Measurements from ENCODE around the gene NECTIN1. TPM values are rescaled to one million over a fixed set of nuclear protein-coding genes. Genes with fewer than 3 reads are reported as not detected.

NECTIN1 gene
- total RNA-seq, 2 experiments from 2014 or later, result 1.6 to 1.7 TPM

- DNase-seq, result peak; percentile 48
- H3K36me3 Mint-ChIP-seq (ENCODE audit: low read depth), result no peaks in the 10 kb centered on the region
- peaks cover 19% of the 10 kb centered on the region for H3K27me3 Mint-ChIP-seq
- peak overlapping the region; percentile 74 for H3K4me3 Mint-ChIP-seq
- intact Hi-C loops (cut with DNase I, micrococcal nuclease), result loop anchor here in 1 of 2 experiments (5.0 kb wide), 2 partner anchors 345 to 380 kb away; partner anchors contain the start of gene USP2
- H3K4me1 Mint-ChIP-seq, result peaks cover 12% of the 10 kb centered on the region
- no peaks in the 10 kb centered on the region for H3K9me3 Mint-ChIP-seq (ENCODE audit: low read depth)
- ATAC-seq, result no peak
- H3K27ac Mint-ChIP-seq, result no peak overlapping the region
- ChIA-PET CTCF (interaction anchor here (1.0 kb wide), 1 partner anchor 86 kb away, joined by 3 read pairs; no protein-coding TSS in a partner anchor), POLR2A (no interaction called here)
These were observed 1.4 kb downstream of the NECTIN1 start for GRCh38 chr11:119727523-119728151.

GRCh38 chr11:119726585-119727522, 2.1 kb downstream of the NECTIN1 start:
- CTCF ChIA-PET, result interaction anchor here (0.6 to 1.0 kb wide), 3 partner anchors 85 to 410 kb away, joined by 3 read pairs; no protein-coding TSS in a partner anchor
- Mint-ChIP-seq H3K27me3 (peaks cover 19% of the 10 kb centered on the region), H3K4me1 (peaks cover 12% of the 10 kb centered on the region), H3K36me3 (ENCODE audit: low read depth) (no peaks in the 10 kb centered on the region), H3K9me3 (ENCODE audit: low read depth) (no peaks in the 10 kb centered on the region), H3K27ac (no peak overlapping the region), H3K4me3 (no peak overlapping the region)
- intact Hi-C loops (cut with DNase I, micrococcal nuclease), result loop anchor here in 1 of 2 experiments (5.0 kb wide), 2 partner anchors 345 to 380 kb away; partner anchors contain the start of gene USP2
- DNase-seq (no peak), ATAC-seq (no peak)
- POLR2A ChIA-PET, result no interaction called here

- no peak for ATAC-seq
- H3K9me3 Mint-ChIP-seq (ENCODE audit: low read depth), result no peaks in the 10 kb centered on the region
- no peaks in the 10 kb centered on the region for H3K36me3 Mint-ChIP-seq (ENCODE audit: low read depth)
- CTCF ChIA-PET, result interaction anchor here (0.7 kb wide), 1 partner anchor 411 kb away, joined by 3 read pairs; no protein-coding TSS in a partner anchor
- H3K27me3 Mint-ChIP-seq, result peaks cover 15% of the 10 kb centered on the region
- POLR2A ChIA-PET, result no interaction called here
- no peak for DNase-seq
- H3K4me1 Mint-ChIP-seq, result peaks cover 12% of the 10 kb centered on the region
- no peak overlapping the region for H3K27ac Mint-ChIP-seq
- no peak overlapping the region for H3K4me3 Mint-ChIP-seq
- intact Hi-C loops (cut with DNase I, micrococcal nuclease), result loop anchor here in 1 of 2 experiments (5.0 kb wide), 2 partner anchors 344 to 381 kb away; partner anchors contain the start of gene USP2
These were observed 2.8 kb downstream of the NECTIN1 start for GRCh38 chr11:119726150-119726553.

DNA sequence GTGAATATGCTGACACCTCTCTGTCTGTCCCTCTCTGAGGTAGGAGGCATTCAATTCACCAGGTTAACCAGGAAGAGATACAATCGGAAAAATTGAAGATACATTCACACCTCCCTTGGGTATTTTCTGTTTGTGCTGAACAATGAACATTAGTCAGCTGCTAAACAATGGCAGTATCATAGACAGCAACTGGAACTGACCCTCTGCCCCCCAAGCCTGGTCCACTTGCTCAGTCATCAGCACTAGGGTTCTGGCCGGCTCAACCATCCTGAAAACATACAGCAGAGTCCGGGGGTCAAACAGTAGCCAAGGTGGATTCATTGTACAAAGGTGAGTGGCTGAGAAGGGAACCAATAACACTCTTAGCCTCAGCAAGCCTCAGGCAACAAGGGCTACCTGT, 4.0 kb downstream of the NECTIN1 start:
- no peaks in the 10 kb centered on the region for H3K9me3 Mint-ChIP-seq (ENCODE audit: low read depth)
- POLR2A ChIA-PET, result no interaction called here
- H3K4me1 Mint-ChIP-seq, result peaks cover 10% of the 10 kb centered on the region
- DNase-seq, result no peak
- peaks cover 7% of the 10 kb centered on the region for H3K27me3 Mint-ChIP-seq
- H3K4me3 Mint-ChIP-seq, result no peak overlapping the region
- no peak for ATAC-seq
- H3K36me3 Mint-ChIP-seq (ENCODE audit: low read depth), result no peaks in the 10 kb centered on the region
- H3K27ac Mint-ChIP-seq, result no peak overlapping the region
- CTCF ChIA-PET, result interaction anchor here (0.6 kb wide), 1 partner anchor 1205 kb away, joined by 3 read pairs; no protein-coding TSS in a partner anchor
- intact Hi-C loops (cut with DNase I, micrococcal nuclease), result loop anchor here in 1 of 2 experiments (5.0 kb wide), 2 partner anchors 343 to 382 kb away; partner anchors contain the start of gene USP2

- ChIA-PET CTCF (no interaction called here), POLR2A (no interaction called here)
- Mint-ChIP-seq H3K4me1 (peaks cover 5% of the 10 kb centered on the region), H3K4me3 (no peak overlapping the region), H3K36me3 (ENCODE audit: low read depth) (no peaks in the 10 kb centered on the region), H3K27me3 (peaks cover 5% of the 10 kb centered on the region), H3K9me3 (ENCODE audit: low read depth) (no peaks in the 10 kb centered on the region), H3K27ac (no peak overlapping the region)
- DNase-seq (no peak), ATAC-seq (no peak)
- intact Hi-C loops (cut with DNase I, micrococcal nuclease), result no loop called here
These were observed 5.1 kb downstream of the NECTIN1 start for GRCh38 chr11:119723952-119724325.

DNA sequence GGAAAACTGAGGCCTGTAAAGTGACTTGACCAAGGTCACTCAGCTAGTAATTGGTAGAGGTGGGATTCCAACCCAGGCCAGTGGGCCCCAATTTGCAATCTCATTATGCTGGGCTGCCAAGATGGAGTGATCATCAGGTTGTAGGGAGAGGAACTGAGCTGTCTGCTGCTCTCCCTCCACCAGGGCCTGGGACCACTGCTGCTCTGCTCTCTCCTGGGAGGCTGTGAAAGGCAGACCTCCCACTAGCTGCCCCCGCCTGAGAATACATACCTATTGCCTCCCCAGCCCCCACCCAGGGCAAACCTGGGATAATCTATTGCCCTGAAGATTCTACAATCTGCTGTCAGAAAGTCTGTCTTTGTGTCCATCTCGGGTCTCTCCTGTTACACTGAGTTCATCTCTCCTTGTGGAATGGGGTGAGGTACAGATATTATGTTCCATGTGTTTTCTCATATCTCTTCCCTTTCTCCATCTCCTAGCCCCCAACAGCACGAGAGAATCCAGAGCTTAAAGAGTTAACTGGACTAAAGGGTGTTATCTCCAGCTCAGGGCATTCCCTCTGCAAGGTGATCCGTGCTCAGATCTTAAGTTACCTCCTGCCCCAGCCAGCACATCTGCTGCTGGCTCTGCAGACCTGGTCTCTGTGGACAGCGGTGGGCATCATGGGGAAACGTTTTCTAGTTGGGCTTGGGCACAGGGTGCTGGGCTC, 5.6 kb downstream of the NECTIN1 start:
- Mint-ChIP-seq H3K27ac (no peak overlapping the region), H3K4me3 (no peak overlapping the region), H3K36me3 (ENCODE audit: low read depth) (no peaks in the 10 kb centered on the region), H3K27me3 (peaks cover 5% of the 10 kb centered on the region), H3K4me1 (peaks cover 5% of the 10 kb centered on the region), H3K9me3 (ENCODE audit: low read depth) (no peaks in the 10 kb centered on the region)
- no peak for ATAC-seq
- ChIA-PET POLR2A (no interaction called here), CTCF (no interaction called here)
- intact Hi-C loops (cut with DNase I, micrococcal nuclease), result no loop called here
- DNase-seq, result no peak

DNA sequence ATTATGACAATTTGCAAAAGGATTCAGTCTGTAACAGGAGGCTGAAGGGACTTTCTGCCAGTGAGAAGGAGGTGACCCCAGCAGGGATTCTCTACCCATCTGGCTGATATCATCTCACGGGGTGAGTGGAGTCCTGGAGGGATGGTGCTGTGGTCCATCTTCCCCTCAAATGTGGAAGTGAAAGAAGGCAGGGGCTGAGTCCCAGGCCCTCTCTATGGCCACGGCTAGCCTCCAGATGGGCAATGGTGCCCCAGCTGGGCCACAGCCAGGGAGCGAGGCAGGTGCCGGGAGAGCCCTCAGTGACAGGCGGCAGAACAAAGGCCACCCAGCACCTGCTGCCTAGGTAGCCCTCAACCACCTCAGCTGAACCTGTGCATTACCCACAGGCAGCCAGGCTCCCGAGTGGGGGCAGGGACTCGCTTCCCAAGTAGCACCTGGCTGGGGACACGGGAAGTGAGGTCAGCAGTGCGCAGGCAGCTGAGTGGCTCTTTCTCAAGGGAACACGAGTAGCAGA, 6.7 kb downstream of the NECTIN1 start:
- H3K27ac Mint-ChIP-seq, result no peak overlapping the region
- no peak overlapping the region for H3K4me3 Mint-ChIP-seq
- H3K36me3 Mint-ChIP-seq (ENCODE audit: low read depth), result no peaks in the 10 kb centered on the region
- ChIA-PET CTCF (no interaction called here), POLR2A (no interaction called here)
- H3K4me1 Mint-ChIP-seq, result peaks cover 3% of the 10 kb centered on the region
- no peak for DNase-seq
- intact Hi-C loops (cut with DNase I, micrococcal nuclease), result no loop called here
- H3K9me3 Mint-ChIP-seq (ENCODE audit: low read depth), result no peaks in the 10 kb centered on the region
- ATAC-seq, result no peak
- peaks cover 2% of the 10 kb centered on the region for H3K27me3 Mint-ChIP-seq

GRCh38 chr11:119721129-119722120, 7.6 kb downstream of the NECTIN1 start:
- Mint-ChIP-seq H3K36me3 (ENCODE audit: low read depth) (no peaks in the 10 kb centered on the region), H3K27ac (no peak overlapping the region), H3K4me1 (no peaks in the 10 kb centered on the region), H3K4me3 (no peak overlapping the region), H3K9me3 (ENCODE audit: low read depth) (no peaks in the 10 kb centered on the region), H3K27me3 (no peaks in the 10 kb centered on the region)
- ATAC-seq (no peak), DNase-seq (no peak)
- ChIA-PET CTCF (interaction anchor here (0.6 to 1.2 kb wide), 3 partner anchors 8 to 154 kb away, joined by 3 to 4 read pairs (median 3); no protein-coding TSS in a partner anchor), POLR2A (no interaction called here)
- intact Hi-C loops (cut with DNase I, micrococcal nuclease), result no loop called here

GRCh38 chr11:119720311-119720913, 8.6 kb downstream of the NECTIN1 start:
- no peaks in the 10 kb centered on the region for H3K4me1 Mint-ChIP-seq
- intact Hi-C loops (cut with DNase I, micrococcal nuclease), result no loop called here
- ChIA-PET POLR2A (no interaction called here), CTCF (interaction anchor here (0.8 to 1.2 kb wide), 2 partner anchors 9 to 155 kb away, joined by 3 to 4 read pairs; no protein-coding TSS in a partner anchor)
- no peak overlapping the region for H3K27ac Mint-ChIP-seq
- H3K27me3 Mint-ChIP-seq, result no peaks in the 10 kb centered on the region
- H3K9me3 Mint-ChIP-seq (ENCODE audit: low read depth), result no peaks in the 10 kb centered on the region
- no peaks in the 10 kb centered on the region for H3K36me3 Mint-ChIP-seq (ENCODE audit: low read depth)
- no peak overlapping the region for H3K4me3 Mint-ChIP-seq
- no peak for DNase-seq
- no peak for ATAC-seq
